ENCODE data around the gene CACTIN.

DNA sequence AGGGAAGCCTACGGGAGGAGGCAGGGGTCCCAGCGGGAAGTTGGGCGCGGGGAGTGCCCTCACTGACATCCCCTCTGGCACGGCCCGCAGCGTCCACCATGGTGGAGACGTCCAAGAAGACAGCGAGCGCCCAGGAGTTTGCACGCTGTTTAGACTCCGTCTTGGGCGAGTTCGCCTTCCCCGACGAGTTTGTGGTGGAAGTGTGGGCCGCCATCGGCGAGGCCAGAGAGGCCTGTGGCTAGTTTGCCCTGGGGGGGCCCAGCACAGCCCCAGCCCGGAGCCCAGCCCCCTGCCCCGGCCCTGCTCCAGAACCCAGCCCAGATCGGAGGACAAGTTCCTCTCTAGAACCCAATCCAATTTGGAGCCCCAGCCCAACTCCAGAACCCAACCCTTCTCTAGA, 36.6 kb downstream of the CACTIN start:
- TF ChIP-seq POLR2A (IDR thresholded peaks at IDR 0.05) (no peak), EP300 (IDR thresholded peaks at IDR 0.05) (no peak)
- TF ChIP-seq, protein P1, sequence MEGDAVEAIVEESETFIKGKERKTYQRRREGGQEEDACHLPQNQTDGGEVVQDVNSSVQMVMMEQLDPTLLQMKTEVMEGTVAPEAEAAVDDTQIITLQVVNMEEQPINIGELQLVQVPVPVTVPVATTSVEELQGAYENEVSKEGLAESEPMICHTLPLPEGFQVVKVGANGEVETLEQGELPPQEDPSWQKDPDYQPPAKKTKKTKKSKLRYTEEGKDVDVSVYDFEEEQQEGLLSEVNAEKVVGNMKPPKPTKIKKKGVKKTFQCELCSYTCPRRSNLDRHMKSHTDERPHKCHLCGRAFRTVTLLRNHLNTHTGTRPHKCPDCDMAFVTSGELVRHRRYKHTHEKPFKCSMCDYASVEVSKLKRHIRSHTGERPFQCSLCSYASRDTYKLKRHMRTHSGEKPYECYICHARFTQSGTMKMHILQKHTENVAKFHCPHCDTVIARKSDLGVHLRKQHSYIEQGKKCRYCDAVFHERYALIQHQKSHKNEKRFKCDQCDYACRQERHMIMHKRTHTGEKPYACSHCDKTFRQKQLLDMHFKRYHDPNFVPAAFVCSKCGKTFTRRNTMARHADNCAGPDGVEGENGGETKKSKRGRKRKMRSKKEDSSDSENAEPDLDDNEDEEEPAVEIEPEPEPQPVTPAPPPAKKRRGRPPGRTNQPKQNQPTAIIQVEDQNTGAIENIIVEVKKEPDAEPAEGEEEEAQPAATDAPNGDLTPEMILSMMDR (IDR thresholded peaks at IDR 0.05), result no peak

All from suprapubic skin (tissue), 3 donors.